Femur (tissue), 1 donor: Measurements from ENCODE around the gene VMAC.

Source experiments
- DNase-seq: peaks from one replicate; pipeline ENCODE4 v3.0.0-alpha.2; 2017

VMAC gene

GRCh38 chr19:5955636-5955935, 50.9 kb downstream of the VMAC start:
- DNase-seq, result no peak

- no peak for DNase-seq
Measured at GRCh38 chr19:5956323-5956722, 51.7 kb downstream of the VMAC start.

- DNase-seq, result no peak
Measured at GRCh38 chr19:5956728-5957127, 52.1 kb downstream of the VMAC start.

GRCh38 chr19:5957170-5957569, 52.5 kb downstream of the VMAC start:
- no peak for DNase-seq

- DNase-seq, result no peak
Measured at GRCh38 chr19:5958074-5958850, 53.6 kb downstream of the VMAC start.

GRCh38 chr19:5958851-5959122, 54.1 kb downstream of the VMAC start:
- DNase-seq, result no peak

GRCh38 chr19:5959260-5960004, 54.8 kb downstream of the VMAC start:
- no peak for DNase-seq
